ENCODE data around the gene REX1BD. TPM values are rescaled to one million over a fixed set of nuclear protein-coding genes. Genes with fewer than 3 reads are reported as not detected.

Gene REX1BD
- total and polyA plus RNA-seq, 2 donors (not counting 3 experiments of a cell fraction or from before 2014, with no cell fraction given), result 64.4 to 90.9 TPM

DNA sequence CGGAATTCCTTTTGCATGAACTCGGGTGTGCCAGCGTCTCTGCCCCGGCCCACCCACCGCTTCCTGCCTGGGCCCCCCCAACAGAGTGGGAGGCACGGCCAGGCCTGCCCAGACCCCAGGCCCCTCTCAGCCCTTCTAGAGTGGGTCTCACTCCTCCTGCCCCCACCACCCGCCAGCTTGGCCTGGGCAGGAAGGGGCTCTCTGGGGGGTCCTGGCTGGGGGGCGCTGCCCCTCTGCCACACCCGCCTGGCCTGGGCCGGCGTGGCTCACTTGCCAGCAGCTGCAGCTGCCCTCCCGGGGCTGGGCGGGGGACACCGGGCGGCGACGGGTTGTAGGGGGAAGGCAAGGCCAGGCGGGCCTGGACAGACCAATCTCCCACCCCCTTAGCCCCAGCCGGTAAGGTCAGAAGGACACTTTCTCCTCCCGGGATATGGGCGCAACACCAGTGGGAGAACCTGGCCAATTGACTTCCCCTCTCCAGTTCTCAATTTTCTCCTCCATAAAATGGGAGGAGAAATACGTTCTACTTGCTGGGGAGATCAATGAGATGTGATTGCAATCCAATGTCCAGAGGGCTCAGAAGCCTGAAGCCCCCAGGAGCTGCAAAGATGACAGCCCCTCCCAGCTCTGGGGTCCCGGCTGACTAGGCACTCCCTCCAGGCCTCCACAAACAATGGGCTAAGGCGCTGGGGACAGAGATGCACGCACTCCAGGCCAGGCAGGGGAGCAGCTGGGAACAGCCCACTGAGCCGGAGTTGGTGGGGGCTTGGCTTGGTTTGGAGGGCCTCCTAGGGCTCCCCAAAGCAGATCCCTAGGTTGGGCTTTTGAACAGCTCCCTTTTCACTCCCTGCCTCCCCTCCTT is 15.6 kb downstream of the REX1BD start:
- H2AFZ ChIP-seq (ENCODE audit: low read depth, low read length), result no peak overlapping the region

More for the DNA sequence above, 15.6 kb downstream of the REX1BD start:
- H3K4me2 ChIP-seq (ENCODE audit: insufficient read depth, low read length), result no peak overlapping the region
- H3K9me3 ChIP-seq (replicated peaks; ENCODE audit: control insufficient read depth, insufficient read depth, low read length), result no peaks in the 10 kb centered on the region
- H3K36me3 ChIP-seq (ENCODE audit: control insufficient read depth in 2 of 2, extremely low read depth in 1 of 2, insufficient read depth in 2 of 2, low read length in 2 of 2), result no peaks in the 10 kb centered on the region
- POLR2A ChIA-PET, result no interaction called here
- dilution Hi-C loops (cut with MboI; ENCODE audit: extremely low pct_ligation_motif_present, low sequenced_read_pairs), result no loop called here
- intact Hi-C loops (cut with micrococcal nuclease), result loop anchor here (5.0 kb wide), 1 partner anchor 43 kb away; no protein-coding TSS in a partner anchor
- H4K20me1 ChIP-seq (replicated peaks; ENCODE audit: control insufficient read depth, extremely low read depth, insufficient read depth, low read length), result no peaks in the 10 kb centered on the region
- no TSS peak for BruUV-seq (replicated peaks)
- no peaks in the 10 kb centered on the region for H3K79me2 ChIP-seq (ENCODE audit: control insufficient read depth, insufficient read depth, low read length)
- CTCF ChIA-PET, result interaction anchor here (1.3 kb wide), 1 partner anchor 10 kb away, joined by 11 read pairs; no protein-coding TSS in a partner anchor
- H3K9me1 ChIP-seq (replicated peaks; ENCODE audit: control insufficient read depth, extremely low read depth, insufficient read depth, low read length), result no peaks in the 10 kb centered on the region
- TF ChIP-seq FOS (IDR thresholded peaks at IDR 0.05; ENCODE audit: borderline replicate concordance, insufficient read depth, low read length), result no peak
- no peak for TF ChIP-seq EZH2 (IDR thresholded peaks at IDR 0.05; ENCODE audit: borderline replicate concordance, low read depth, low read length, severe bottlenecking)
- TF ChIP-seq JUN (IDR thresholded peaks at IDR 0.05; ENCODE audit: borderline replicate concordance, insufficient read depth, insufficient read length, low read depth), result no peak
- no peak for TF ChIP-seq POLR2AphosphoS5 (IDR thresholded peaks at IDR 0.05; ENCODE audit: insufficient read depth, low read depth, low read length)
- no peak for TF ChIP-seq POLR2A (IDR thresholded peaks at IDR 0.05; ENCODE audit: low read depth, low read length)
- TF ChIP-seq, protein P1, sequence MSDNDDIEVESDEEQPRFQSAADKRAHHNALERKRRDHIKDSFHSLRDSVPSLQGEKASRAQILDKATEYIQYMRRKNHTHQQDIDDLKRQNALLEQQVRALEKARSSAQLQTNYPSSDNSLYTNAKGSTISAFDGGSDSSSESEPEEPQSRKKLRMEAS (IDR thresholded peaks at IDR 0.05; ENCODE audit: insufficient read depth, insufficient read length), result no peak
- TF ChIP-seq MYC (IDR thresholded peaks at IDR 0.05; ENCODE audit: low read depth, low read length), result no peak
- TF ChIP-seq, protein P2, sequence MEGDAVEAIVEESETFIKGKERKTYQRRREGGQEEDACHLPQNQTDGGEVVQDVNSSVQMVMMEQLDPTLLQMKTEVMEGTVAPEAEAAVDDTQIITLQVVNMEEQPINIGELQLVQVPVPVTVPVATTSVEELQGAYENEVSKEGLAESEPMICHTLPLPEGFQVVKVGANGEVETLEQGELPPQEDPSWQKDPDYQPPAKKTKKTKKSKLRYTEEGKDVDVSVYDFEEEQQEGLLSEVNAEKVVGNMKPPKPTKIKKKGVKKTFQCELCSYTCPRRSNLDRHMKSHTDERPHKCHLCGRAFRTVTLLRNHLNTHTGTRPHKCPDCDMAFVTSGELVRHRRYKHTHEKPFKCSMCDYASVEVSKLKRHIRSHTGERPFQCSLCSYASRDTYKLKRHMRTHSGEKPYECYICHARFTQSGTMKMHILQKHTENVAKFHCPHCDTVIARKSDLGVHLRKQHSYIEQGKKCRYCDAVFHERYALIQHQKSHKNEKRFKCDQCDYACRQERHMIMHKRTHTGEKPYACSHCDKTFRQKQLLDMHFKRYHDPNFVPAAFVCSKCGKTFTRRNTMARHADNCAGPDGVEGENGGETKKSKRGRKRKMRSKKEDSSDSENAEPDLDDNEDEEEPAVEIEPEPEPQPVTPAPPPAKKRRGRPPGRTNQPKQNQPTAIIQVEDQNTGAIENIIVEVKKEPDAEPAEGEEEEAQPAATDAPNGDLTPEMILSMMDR (IDR thresholded peaks at IDR 0.05; ENCODE audit: extremely low read depth in 1 of 2, insufficient read depth in 1 of 2, low read depth in 1 of 2, low read length in 2 of 2), result no peak
- no peak for TF ChIP-seq GATA2 (IDR thresholded peaks at IDR 0.05; ENCODE audit: insufficient read depth, insufficient read length, low read depth, low read length)
- H3K9ac ChIP-seq (replicated peaks; ENCODE audit: extremely low read depth, insufficient read depth, low read length), result no peak overlapping the region
- H3K4me3 ChIP-seq (replicated peaks in 1 of 3; ENCODE audit: insufficient read depth in 1 of 3, low read depth in 1 of 3, low read length in 3 of 3), result no peak overlapping the region
- peaks cover 47 to 53% of the 10 kb centered on the region in 2 experiments for H3K27me3 ChIP-seq (ENCODE audit: control insufficient read depth in 2 of 2, insufficient read depth in 2 of 2, low read length in 2 of 2)
- DNase-seq (ENCODE audit: low read depth, low spot score) (no peak), FAIRE-seq (no peak)
- no peak overlapping the region for H3K27ac ChIP-seq (ENCODE audit: insufficient read depth, low read depth, low read length)
- no peaks in the 10 kb centered on the region for H3K4me1 ChIP-seq (ENCODE audit: control insufficient read depth, extremely low read depth, insufficient read depth, low read length)
